Ovary (tissue), 3 donors: ENCODE measurements around the gene SAV1.

Source experiments
- CTCF ChIP-seq, 3 donors: fragments of 450-650 bp in 2 of 3; fragments of 200-600 bp in 1 of 3; IDR thresholded peaks; one replicate each; pipeline versions ENCODE4 v1.5.1 to v1.8.0; 2016 to 2022; ENCODE audit warnings: antibody characterized with exemption in 3 of 3, mild to moderate bottlenecking in 1 of 3
- EP300 ChIP-seq: sonication (generic); formaldehyde crosslinking; IDR thresholded peaks from one replicate; pipeline ENCODE4 v1.6.1; 2017; ENCODE audit warnings: antibody characterized with exemption
- POLR2A ChIP-seq: fragments of 450-650 bp; IDR thresholded peaks from one replicate; pipeline ENCODE4 v1.6.1; 2017; ENCODE audit warnings: antibody characterized with exemption, mild to moderate bottlenecking, moderate library complexity
- donor health status: DM: no; HTN: no; CAD: no.

DNA sequence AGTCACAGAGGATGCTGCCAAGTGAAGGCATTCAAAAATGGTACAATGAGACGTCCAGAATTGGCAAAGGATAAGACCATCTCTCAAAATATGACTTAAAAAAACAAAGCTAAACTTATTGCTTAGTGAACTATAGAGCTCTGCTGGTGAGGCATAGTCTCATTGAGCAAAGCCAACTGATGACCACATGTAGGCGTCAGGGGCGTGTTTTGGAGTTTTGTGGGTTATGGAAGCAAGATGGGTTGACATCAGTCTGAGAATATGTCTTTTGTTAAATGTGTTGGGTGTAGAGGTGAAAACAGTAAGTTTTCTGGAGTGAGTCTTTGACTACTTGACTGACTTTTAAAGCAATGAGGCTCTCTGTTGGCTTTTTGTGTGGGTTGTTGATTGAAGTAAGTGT lies 60.9 kb downstream of the SAV1 start:
- no peak for TF ChIP-seq CTCF (IDR thresholded peaks at IDR 0.05)
- no peak for TF ChIP-seq POLR2A
- no peak for TF ChIP-seq EP300
